HG03159 (cell line): ENCODE data around the gene USH2A.
"Not testable (repeated sequence)": the region's sequence is repeated elsewhere in the genome, so short reads cannot be mapped to it uniquely, and the experiment has no call there.

Experiments
- ATAC-seq: cut with Tn5 transposase; IDR thresholded peaks from one replicate; pipeline ENCODE4 v1.9.1; 2021; ENCODE audit warnings: mild to moderate bottlenecking, moderate library complexity; ENCODE audit not compliant: unreplicated experiment

Gene USH2A

GRCh38 chr1:216389774-216390173, 33.5 kb downstream of the USH2A start:
- no peak for ATAC-seq

GRCh38 chr1:216388558-216388957, 34.7 kb downstream of the USH2A start:
- ATAC-seq: no peak

- no peak for ATAC-seq
These were observed 35.5 kb downstream of the USH2A start for GRCh38 chr1:216387782-216388181.

- ATAC-seq: no peak
These were observed 43.8 kb downstream of the USH2A start for GRCh38 chr1:216379441-216379840.

- no peak for ATAC-seq
These were observed 55.0 kb downstream of the USH2A start for GRCh38 chr1:216368249-216368648.

- ATAC-seq: no peak
These were observed 56.3 kb downstream of the USH2A start for GRCh38 chr1:216366979-216367378.

- no peak for ATAC-seq
These were observed 66.3 kb downstream of the USH2A start for GRCh38 chr1:216356945-216357344.

GRCh38 chr1:216350186-216350585, 73.1 kb downstream of the USH2A start:
- no peak for ATAC-seq

GRCh38 chr1:216346526-216346925, 76.7 kb downstream of the USH2A start:
- no peak for ATAC-seq

GRCh38 chr1:216340542-216340941, 82.7 kb downstream of the USH2A start:
- ATAC-seq: not testable (repeated sequence)

- no peak for ATAC-seq
These were observed 90.8 kb downstream of the USH2A start for GRCh38 chr1:216332462-216332861.

GRCh38 chr1:216332003-216332402, 91.2 kb downstream of the USH2A start:
- ATAC-seq: no peak

GRCh38 chr1:216331211-216331610, 92.0 kb downstream of the USH2A start:
- ATAC-seq: no peak

- ATAC-seq: no peak
These were observed 93.0 kb downstream of the USH2A start for GRCh38 chr1:216330262-216330661.

- ATAC-seq: no peak
These were observed 97.3 kb downstream of the USH2A start for GRCh38 chr1:216325946-216326345.

- no peak for ATAC-seq
These were observed 97.9 kb downstream of the USH2A start for GRCh38 chr1:216325336-216325735.

- no peak for ATAC-seq
These were observed 99.9 kb downstream of the USH2A start for GRCh38 chr1:216323344-216323743.

GRCh38 chr1:216314379-216315095, 108.7 kb downstream of the USH2A start:
- ATAC-seq: no peak

GRCh38 chr1:216310776-216311175, 112.5 kb downstream of the USH2A start:
- no peak for ATAC-seq

GRCh38 chr1:216306830-216307229, 116.4 kb downstream of the USH2A start:
- no peak for ATAC-seq

GRCh38 chr1:216303690-216304089, 119.6 kb downstream of the USH2A start:
- ATAC-seq: no peak

GRCh38 chr1:216293683-216294082, 129.6 kb downstream of the USH2A start:
- ATAC-seq: no peak

- ATAC-seq: no peak
These were observed 133.2 kb downstream of the USH2A start for GRCh38 chr1:216290074-216290473.
